Calu3 (cell line): Measurements from ENCODE around the gene PLAGL1. TPM values are rescaled to one million over a fixed set of nuclear protein-coding genes. Genes with fewer than 3 reads are reported as not detected.

ENCODE experiments used
- BruUV-seq: library from RNA; stranded (reverse); fragments of 400-500 nt; replicated peaks from 2 replicates; lab custom pipeline; 2021; lab: Mats Ljungman, UMichigan
- CTCF ChIA-PET: fragments of 300-600 bp; sonication (Branson Sonifier 250); formaldehyde crosslinking; loops from one replicate; lab custom pipeline; 2022; ENCODE audit warnings: antibody characterized with exemption; lab: Charles Lee
- DNase-seq: peaks from one replicate; pipeline ENCODE4 v3.0.0; 2022
- H3K27ac Mint-ChIP-seq: one replicate; pipeline ENCODE4 v1.8.0; 2022; ENCODE audit warnings: mixed read lengths; ENCODE audit not compliant: unreplicated experiment
- H3K27me3 Mint-ChIP-seq: one replicate; pipeline ENCODE4 v1.8.0; 2022; ENCODE audit warnings: mixed read lengths; ENCODE audit not compliant: unreplicated experiment
- H3K36me3 Mint-ChIP-seq: one replicate; pipeline ENCODE4 v1.8.0; 2022; ENCODE audit warnings: mild to moderate bottlenecking, moderate library complexity, mixed read lengths; ENCODE audit not compliant: insufficient read depth, unreplicated experiment
- H3K4me1 Mint-ChIP-seq: one replicate; pipeline ENCODE4 v1.8.0; 2022; ENCODE audit warnings: mild to moderate bottlenecking, low read depth, mixed read lengths; ENCODE audit not compliant: unreplicated experiment
- H3K4me3 Mint-ChIP-seq: one replicate; pipeline ENCODE4 v1.8.0; 2022; ENCODE audit warnings: mild to moderate bottlenecking, low read depth, moderate library complexity, mixed read lengths; ENCODE audit not compliant: unreplicated experiment
- H3K9me3 Mint-ChIP-seq: one replicate; pipeline ENCODE4 v1.8.0; 2022; ENCODE audit warnings: low read depth, mixed read lengths; ENCODE audit not compliant: unreplicated experiment
- CTCF ChIP-seq: fragments of 200-600 bp; IDR thresholded peaks from one replicate; pipeline ENCODE4 v1.8.0; 2022; ENCODE audit warnings: antibody characterized with exemption; ENCODE audit not compliant: unreplicated experiment
- intact Hi-C: fragments of 100-400 bp; cut with micrococcal nuclease; formaldehyde crosslinking; loops from one replicate; pipeline ENCODE4 v1.10.0; 2022; ENCODE audit not compliant: unreplicated experiment
- total RNA-seq: library from RNA; stranded (reverse); gene quantifications from 2 replicates; pipeline ENCODE4 v1.2.3, GENCODE V29; 2022

PLAGL1 gene
- total RNA-seq, 1 experiment from 2014 or later: 9.8 TPM

DNA sequence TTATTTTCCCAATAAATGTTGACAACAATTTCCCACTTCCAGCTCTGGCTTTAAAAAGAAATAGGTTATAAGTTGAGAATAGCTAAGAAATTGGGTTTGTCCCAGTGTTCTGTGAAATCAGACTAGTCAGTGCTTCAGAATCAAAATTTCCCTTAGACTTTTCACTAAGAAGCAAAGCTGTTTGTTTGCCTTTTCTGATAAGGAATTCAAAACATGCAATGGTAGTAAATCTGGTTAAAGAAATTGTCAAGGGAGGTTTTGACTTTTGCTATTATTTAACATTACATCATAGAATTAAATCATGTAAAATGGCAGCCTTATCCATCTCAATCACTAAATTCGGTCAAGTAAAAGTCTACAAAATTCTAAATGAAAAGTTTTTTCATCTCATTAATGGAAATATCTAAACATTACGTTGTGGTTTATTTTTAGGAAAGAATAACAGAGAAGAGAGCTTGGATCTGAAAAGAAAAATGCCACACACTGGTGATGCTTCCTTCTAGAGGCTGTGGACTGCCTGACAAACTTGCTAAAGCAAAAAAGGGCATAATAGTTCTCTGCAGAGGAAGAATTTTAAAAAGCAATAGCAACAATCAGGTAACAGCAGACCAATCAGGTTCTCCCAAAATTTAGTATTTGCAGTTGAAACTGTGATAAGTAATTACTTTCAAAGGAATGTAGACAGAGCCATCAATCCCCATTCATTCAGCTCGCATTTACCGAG lies 36.4 kb downstream of the PLAGL1 start:
- BruUV-seq: no TSS peak
- CTCF ChIA-PET: no interaction called here
- Mint-ChIP-seq H3K36me3 (no peaks in the 10 kb centered on the region), H3K27me3 (no peaks in the 10 kb centered on the region), H3K9me3 (no peaks in the 10 kb centered on the region), H3K4me3 (no peak overlapping the region), H3K27ac (no peak overlapping the region), H3K4me1 (no peaks in the 10 kb centered on the region)
- no peak for DNase-seq
- intact Hi-C loops: no loop called here
- no peak for TF ChIP-seq CTCF

DNA sequence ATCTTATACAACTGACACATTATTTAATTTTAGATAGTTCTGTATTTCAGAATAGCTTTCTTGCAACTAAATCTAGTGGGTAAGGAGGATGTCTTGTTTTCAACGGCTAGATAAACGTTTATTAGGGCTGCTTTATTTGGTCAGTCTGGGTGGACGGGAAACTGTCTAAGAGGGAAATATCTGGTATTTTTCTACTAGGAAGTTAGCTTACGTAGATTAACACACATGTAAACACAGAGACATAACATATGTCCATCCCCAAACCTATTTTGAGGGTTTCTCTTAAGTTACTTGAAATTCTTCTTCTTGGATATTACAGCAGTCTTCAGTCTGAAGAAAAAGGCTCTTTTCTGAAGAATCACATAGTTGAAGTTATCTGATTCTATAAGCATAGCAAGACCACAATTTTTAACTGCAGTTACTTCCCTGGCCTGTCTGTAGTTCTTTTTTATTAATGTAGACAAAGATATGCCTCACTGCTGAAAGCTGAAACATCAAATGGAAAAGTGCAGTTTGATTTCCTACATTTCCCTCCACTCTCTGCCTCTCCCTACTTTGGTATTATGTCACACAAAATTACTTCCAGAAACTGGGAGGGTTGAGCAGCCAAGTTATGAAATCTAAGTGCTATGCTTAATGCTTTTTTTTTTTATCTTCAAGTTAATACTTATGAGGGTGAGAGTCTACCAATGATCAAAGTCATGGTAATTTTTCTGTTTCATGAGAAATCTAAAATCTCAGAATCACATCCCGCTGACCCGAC lies 37.4 kb downstream of the PLAGL1 start:
- BruUV-seq: no TSS peak
- Mint-ChIP-seq H3K4me1 (no peaks in the 10 kb centered on the region), H3K4me3 (no peak overlapping the region), H3K27ac (no peak overlapping the region), H3K27me3 (no peaks in the 10 kb centered on the region), H3K9me3 (no peaks in the 10 kb centered on the region), H3K36me3 (no peaks in the 10 kb centered on the region)
- TF ChIP-seq CTCF: no peak
- CTCF ChIA-PET: interaction anchor here (0.7 kb wide), 1 partner anchor 1496 kb away, joined by 3 read pairs; no protein-coding TSS in a partner anchor
- intact Hi-C loops: no loop called here
- no peak for DNase-seq

DNA sequence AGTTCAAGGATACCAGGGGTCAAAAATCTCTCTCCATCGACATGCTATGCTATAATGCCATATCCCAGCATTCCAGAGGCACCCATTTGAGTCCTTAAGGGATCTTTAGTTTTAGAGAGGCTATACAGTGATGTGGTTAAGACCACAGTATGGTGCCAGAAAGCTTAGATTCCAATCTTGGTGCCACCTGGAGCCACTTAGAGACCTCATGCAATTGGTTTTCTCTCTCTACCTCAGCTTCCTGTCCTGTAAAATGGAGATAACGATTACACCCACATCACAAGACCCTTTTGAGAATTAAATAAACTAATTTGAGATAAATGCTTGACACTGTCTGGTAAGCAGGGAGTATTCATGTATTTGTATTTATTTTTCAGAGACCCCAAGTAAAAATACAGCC lies 39.0 kb downstream of the PLAGL1 start:
- no peak for DNase-seq
- H3K27ac Mint-ChIP-seq: no peak overlapping the region
- H3K9me3 Mint-ChIP-seq: no peaks in the 10 kb centered on the region
- H3K27me3 Mint-ChIP-seq: no peaks in the 10 kb centered on the region
- TF ChIP-seq CTCF: no peak
- BruUV-seq: no TSS peak
- no peaks in the 10 kb centered on the region for H3K4me1 Mint-ChIP-seq
- no peaks in the 10 kb centered on the region for H3K36me3 Mint-ChIP-seq
- intact Hi-C loops: no loop called here
- H3K4me3 Mint-ChIP-seq: no peak overlapping the region
- CTCF ChIA-PET: no interaction called here

DNA sequence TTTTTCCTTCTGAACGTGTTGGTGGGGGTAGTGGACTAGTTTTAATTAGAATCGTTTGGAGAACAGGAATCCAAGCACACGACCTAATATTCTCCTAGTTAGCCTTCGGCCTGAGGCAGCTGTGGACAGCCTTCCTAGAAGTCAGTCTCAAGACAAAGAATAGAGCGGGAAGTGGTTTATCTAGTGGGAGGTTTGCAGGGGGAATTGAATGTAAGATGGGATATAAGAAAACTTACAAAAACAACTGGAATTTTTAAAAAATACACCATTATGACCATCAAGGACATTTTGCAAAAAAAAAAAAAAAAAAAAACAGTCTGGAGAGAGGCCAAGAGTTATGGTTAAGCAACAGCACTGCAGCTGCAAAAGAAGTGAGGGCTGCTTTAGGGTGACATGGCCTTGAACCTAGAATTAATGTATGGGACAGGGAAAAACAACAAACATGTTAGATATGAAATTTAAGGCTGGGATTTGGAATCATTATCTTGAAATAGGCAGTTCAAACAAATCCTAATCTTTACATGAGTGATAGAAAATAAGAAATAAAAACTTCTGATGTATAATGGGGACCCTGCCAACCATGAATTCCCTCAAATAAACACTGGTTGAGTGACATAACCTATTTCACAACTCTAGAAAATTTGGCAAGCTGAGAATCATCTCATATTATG lies 40.2 kb downstream of the PLAGL1 start:
- H3K27ac Mint-ChIP-seq: no peak overlapping the region
- H3K4me1 Mint-ChIP-seq: no peaks in the 10 kb centered on the region
- H3K36me3 Mint-ChIP-seq: no peaks in the 10 kb centered on the region
- no peak for TF ChIP-seq CTCF
- H3K27me3 Mint-ChIP-seq: no peaks in the 10 kb centered on the region
- intact Hi-C loops: no loop called here
- no TSS peak for BruUV-seq
- CTCF ChIA-PET: no interaction called here
- DNase-seq: no peak
- no peaks in the 10 kb centered on the region for H3K9me3 Mint-ChIP-seq
- H3K4me3 Mint-ChIP-seq: no peak overlapping the region
